PC-3 (cell line): Measurements from ENCODE around the gene BTBD18. TPM values are rescaled to one million over a fixed set of nuclear protein-coding genes. Genes with fewer than 3 reads are reported as not detected.

Experiments used
- ATAC-seq: fragments of 200-7000 bp; cut with Tn5 transposase; 2 replicates; pipeline ENCODE4 v1.9.1; 2020; ENCODE audit warnings: mild to moderate bottlenecking, moderate library complexity
- BruUV-seq: library from RNA; stranded (reverse); fragments of 400-500 nt; replicated peaks from 2 replicates; lab custom pipeline; 2021; lab: Mats Ljungman, UMichigan
- CTCF ChIA-PET: fragments of 300-600 bp; sonication (Branson Sonifier 250); formaldehyde crosslinking; loops from one replicate; lab custom pipeline; 2022; ENCODE audit warnings: antibody characterized with exemption; lab: Charles Lee
- POLR2A ChIA-PET: fragments of 300-600 bp; sonication (Branson Sonifier 250); formaldehyde crosslinking; loops from one replicate; lab custom pipeline; 2022; ENCODE audit warnings: antibody characterized with exemption; ENCODE audit not compliant: unreplicated experiment; lab: Charles Lee
- DNase-seq: peaks from one replicate; pipeline ENCODE4 v3.0.0-alpha.2; 2015
- H2AFZ ChIP-seq: fragments of 300-600 bp; sonication (generic); 2 replicates; pipeline ENCODE4 v1.6.0; 2016; ENCODE audit warnings: antibody characterized with exemption, low read length
- H3F3A ChIP-seq: fragments of 300-600 bp; sonication (generic); one replicate; pipeline ENCODE4 v1.6.0; 2017; ENCODE audit warnings: antibody characterized with exemption, low read length, control low read depth, mild to moderate bottlenecking; ENCODE audit not compliant: unreplicated experiment
- H3K27ac ChIP-seq: fragments of 300-600 bp; sonication (generic); 2 replicates; pipeline ENCODE4 v1.5.1; 2016; ENCODE audit warnings: mild to moderate bottlenecking, low read length
- H3K27me3 ChIP-seq: fragments of 300-600 bp; sonication (generic); 2 replicates; pipeline ENCODE4 v1.6.1; 2016; ENCODE audit warnings: low read length, mixed read lengths
- H3K36me3 ChIP-seq: fragments of 300-600 bp; sonication (generic); 2 replicates; pipeline ENCODE4 v1.6.1; 2016; ENCODE audit warnings: low read depth, mixed run types, low read length, mixed read lengths
- H3K4me1 ChIP-seq: fragments of 300-600 bp; sonication (generic); 2 replicates; pipeline ENCODE4 v1.5.1; 2016; ENCODE audit warnings: low read length; ENCODE audit not compliant: insufficient read depth
- H3K4me2 ChIP-seq: fragments of 300-600 bp; sonication (generic); 2 replicates; pipeline ENCODE4 v1.6.0; 2016; ENCODE audit warnings: low read length
- H3K4me3 ChIP-seq: fragments of 300-600 bp; sonication (generic); 2 replicates; pipeline ENCODE4 v1.5.1; 2016; ENCODE audit warnings: mild to moderate bottlenecking, low read length, mixed read lengths
- H3K79me2 ChIP-seq: fragments of 300-600 bp; sonication (generic); 2 replicates; pipeline ENCODE4 v1.6.1; 2017; ENCODE audit warnings: low read length, mixed read lengths
- H3K9ac ChIP-seq: fragments of 300-600 bp; sonication (generic); 2 replicates; pipeline ENCODE4 v1.6.0; 2016; ENCODE audit warnings: mild to moderate bottlenecking, low read length
- H3K9me2 ChIP-seq: fragments of 300-600 bp; sonication (generic); replicated peaks from 2 replicates; pipeline ENCODE4 v1.6.1; 2016; ENCODE audit warnings: mixed run types, low read length, mixed read lengths
- H3K9me3 ChIP-seq: fragments of 300-600 bp; sonication (generic); 2 replicates; pipeline ENCODE4 v1.6.1; 2016; ENCODE audit warnings: low read length, mixed read lengths
- H4K20me1 ChIP-seq: fragments of 300-600 bp; sonication (generic); 2 replicates; pipeline ENCODE4 v1.6.1; 2016; ENCODE audit warnings: low read length, mixed read lengths
- CTCF ChIP-seq: fragments of 300-600 bp; sonication (generic); conservative IDR thresholded peaks from 2 replicates; pipeline ENCODE4 v1.5.1; 2017; ENCODE audit warnings: antibody characterized with exemption, low read depth, mild to moderate bottlenecking, low read length
- EZH2 ChIP-seq: fragments of 300-600 bp; sonication (generic); IDR thresholded peaks from one replicate; pipeline ENCODE4 v1.6.1; 2017; ENCODE audit warnings: antibody characterized with exemption, mild to moderate bottlenecking, low read length; ENCODE audit not compliant: unreplicated experiment
- EZH2phosphoT487 ChIP-seq: fragments of 300-600 bp; sonication (generic); IDR thresholded peaks from 2 replicates; pipeline ENCODE4 v1.6.1; 2018; ENCODE audit warnings: mild to moderate bottlenecking, antibody characterized with exemption, low read length, borderline replicate concordance
- intact Hi-C: fragments of 100-400 bp; cut with micrococcal nuclease; formaldehyde crosslinking; loops from 2 replicates; pipeline ENCODE4 v1.9.0; 2023
- total RNA-seq: library from RNA; depleted of rRNA; stranded (reverse); fragments of >200 nt; gene quantifications from 2 replicates; pipeline ENCODE4 v1.2.3, GENCODE V29; 2014

Gene BTBD18
- total RNA-seq, 1 experiment from 2014 or later, result not detected

- ChIA-PET POLR2A (interaction anchor here (0.6 to 1.5 kb wide), 11 partner anchors 20 to 342 kb away, joined by 3 to 18 read pairs (median 4); partner anchors contain the start of genes BTBD18, CTNND1 and SELENOH), CTCF (interaction anchor here (0.6 to 2.0 kb wide), 19 partner anchors 11 to 767 kb away, joined by 3 to 56 read pairs (median 5); partner anchors contain the start of genes BTBD18, CTNND1, MED19 and SELENOH)
- no peaks in the 10 kb centered on the region for H3K9me3 ChIP-seq
- H3F3A ChIP-seq, result peaks cover 17% of the 10 kb centered on the region
- H3K36me3 ChIP-seq, result peaks cover 56% of the 10 kb centered on the region
- intact Hi-C loops, result loop anchor here (1.0 to 2.0 kb wide), 6 partner anchors 39 to 713 kb away; partner anchors contain the start of genes BTBD18, CTNND1, MED19 and TMX2
- TF ChIP-seq EZH2, result no peak
- peak; percentile 98 for TF ChIP-seq CTCF
- peak overlapping the region; percentile 67 for H3K4me2 ChIP-seq
- H3K79me2 ChIP-seq, result peaks cover 55% of the 10 kb centered on the region
- peaks cover 32% of the 10 kb centered on the region for H3K4me1 ChIP-seq
- peak; percentile 87 for ATAC-seq
- peak overlapping the region; percentile 82 for H3K27ac ChIP-seq
- no peak overlapping the region; the same call in 1 of the 2 replicates for H3K4me3 ChIP-seq
- H4K20me1 ChIP-seq, result no peaks in the 10 kb centered on the region
- no peaks in the 10 kb centered on the region for H3K27me3 ChIP-seq
- no TSS peak for BruUV-seq
- peak; percentile 99 for DNase-seq
- peak overlapping the region; percentile 44 for H3K9ac ChIP-seq
- no peaks in the 10 kb centered on the region for H3K9me2 ChIP-seq
- H2AFZ ChIP-seq, result no peak overlapping the region
Measured at GRCh38 chr11:57800444-57801182, 49.0 kb upstream of the BTBD18 start.

GRCh38 chr11:57798905-57799559 lies 47.4 kb upstream of the BTBD18 start:
- ChIA-PET CTCF (interaction anchor here (0.6 to 2.0 kb wide), 9 partner anchors 9 to 87 kb away, joined by 3 to 49 read pairs (median 9); partner anchors contain the start of genes BTBD18, CTNND1 and MED19), POLR2A (interaction anchor here (0.6 to 1.5 kb wide), 6 partner anchors 11 to 37 kb away, joined by 8 to 19 read pairs (median 16); partner anchors contain the start of gene CTNND1)
- Histone ChIP-seq H3K4me3 (peak overlapping the region; percentile 20; the same call in 1 of the 2 replicates), H2AFZ (no peak overlapping the region), H3K9ac (peak overlapping the region; percentile 44), H3K36me3 (peaks cover 56% of the 10 kb centered on the region), H3K79me2 (peaks cover 65% of the 10 kb centered on the region), H3K27me3 (no peaks in the 10 kb centered on the region), H3K9me2 (no peaks in the 10 kb centered on the region), H4K20me1 (no peaks in the 10 kb centered on the region), H3K9me3 (no peaks in the 10 kb centered on the region), H3F3A (peaks cover 17% of the 10 kb centered on the region), H3K4me2 (peak overlapping the region; percentile 67), H3K4me1 (peaks cover 33% of the 10 kb centered on the region), H3K27ac (peak overlapping the region; percentile 82)
- no TSS peak for BruUV-seq
- peak; percentile 78 for ATAC-seq
- TF ChIP-seq CTCF (no peak), EZH2phosphoT487 (no peak), EZH2 (no peak)
- DNase-seq, result peak; percentile 97
- intact Hi-C loops, result loop anchor here (1.0 kb wide), 1 partner anchor 21 kb away; no protein-coding TSS in a partner anchor
